Activated CD8-positive, alpha-beta memory T cell treated with anti-CD3 and anti-CD28 coated beads for 36 hours (primary cell): Measurements from ENCODE around the gene IFNE. TPM values are rescaled to one million over a fixed set of nuclear protein-coding genes. Genes with fewer than 3 reads are reported as not detected.
"Not testable (repeated sequence)": the region's sequence is repeated elsewhere in the genome, so short reads cannot be mapped to it uniquely, and the experiment has no call there.

Experiments used
- CTCF ChIA-PET: fragments of 350-600 bp; sonication (Branson Sonifier 250); formaldehyde crosslinking; loops from one replicate; lab custom pipeline; 2021; ENCODE audit warnings: antibody characterized with exemption; lab: Charles Lee
- POLR2A ChIA-PET: fragments of 350-600 bp; sonication (Branson Sonifier 250); formaldehyde crosslinking; loops from one replicate; lab custom pipeline; 2021; ENCODE audit warnings: antibody characterized with exemption; lab: Charles Lee
- total RNA-seq, 2 experiments: library from RNA; stranded (reverse); gene quantifications; one replicate each; pipeline ENCODE4 v1.2.3, GENCODE V29; 2021

Gene IFNE
- total RNA-seq, 2 experiments from 2014 or later: not detected

- ChIA-PET POLR2A (no interaction called here), CTCF (interaction anchor here (0.8 to 1.1 kb wide), 2 partner anchors 29 to 38 kb away, joined by 3 read pairs; no protein-coding TSS in a partner anchor)
Observed at GRCh38 chr9:21504113-21504512, 22.0 kb upstream of the IFNE start.

GRCh38 chr9:21502586-21502985 lies 20.5 kb upstream of the IFNE start:
- CTCF ChIA-PET: no interaction called here
- POLR2A ChIA-PET: no interaction called here

- POLR2A ChIA-PET: interaction anchor here (1.1 kb wide), 1 partner anchor 105 kb away, joined by 4 read pairs; no protein-coding TSS in a partner anchor
- CTCF ChIA-PET: no interaction called here
Observed at GRCh38 chr9:21499912-21500311, 17.8 kb upstream of the IFNE start.

GRCh38 chr9:21491756-21492155 lies 9.6 kb upstream of the IFNE start:
- POLR2A ChIA-PET: no interaction called here
- CTCF ChIA-PET: interaction anchor here (0.6 kb wide), 2 partner anchors 216 to 287 kb away, joined by 3 read pairs; no protein-coding TSS in a partner anchor

- POLR2A ChIA-PET: no interaction called here
- CTCF ChIA-PET: no interaction called here
Observed at GRCh38 chr9:21481470-21482056, 550 bp downstream of the IFNE start.

- ChIA-PET POLR2A (no interaction called here), CTCF (no interaction called here)
Observed at GRCh38 chr9:21479152-21479702, 2.9 kb downstream of the IFNE start.

- POLR2A ChIA-PET: no interaction called here
- CTCF ChIA-PET: no interaction called here
Observed at GRCh38 chr9:21477466-21477865, 4.6 kb downstream of the IFNE start.

GRCh38 chr9:21473236-21473635 lies 8.9 kb downstream of the IFNE start:
- ChIA-PET POLR2A (no interaction called here), CTCF (interaction anchor here (0.6 to 1.3 kb wide), 2 partner anchors 10 to 86 kb away, joined by 3 to 5 read pairs; no protein-coding TSS in a partner anchor)

GRCh38 chr9:21470126-21470525 lies 12.0 kb downstream of the IFNE start:
- ChIA-PET CTCF (no interaction called here), POLR2A (no interaction called here)

GRCh38 chr9:21465859-21466518 lies 16.1 kb downstream of the IFNE start:
- CTCF ChIA-PET: interaction anchor here (0.7 to 1.7 kb wide), 12 partner anchors 35 to 782 kb away, joined by 3 to 11 read pairs (median 3); no protein-coding TSS in a partner anchor
- POLR2A ChIA-PET: no interaction called here

- ChIA-PET CTCF (interaction anchor here (0.7 to 1.7 kb wide), 7 partner anchors 36 to 781 kb away, joined by 3 to 11 read pairs (median 3); no protein-coding TSS in a partner anchor), POLR2A (no interaction called here)
Observed at GRCh38 chr9:21465138-21465537, 17.0 kb downstream of the IFNE start.

- ChIA-PET POLR2A (no interaction called here), CTCF (no interaction called here)
Observed at GRCh38 chr9:21461377-21461776, 20.7 kb downstream of the IFNE start.

- POLR2A ChIA-PET: no interaction called here
- CTCF ChIA-PET: interaction anchor here (0.6 to 1.8 kb wide), 3 partner anchors 135 to 220 kb away, joined by 3 to 12 read pairs (median 3); no protein-coding TSS in a partner anchor
Observed at GRCh38 chr9:21455320-21455719, 26.8 kb downstream of the IFNE start.

GRCh38 chr9:21454149-21454548 lies 28.0 kb downstream of the IFNE start:
- CTCF ChIA-PET: interaction anchor here (1.0 to 1.8 kb wide), 2 partner anchors 134 to 136 kb away, joined by 3 to 12 read pairs; no protein-coding TSS in a partner anchor
- POLR2A ChIA-PET: no interaction called here

GRCh38 chr9:21452681-21453080 lies 29.4 kb downstream of the IFNE start:
- ChIA-PET CTCF (no interaction called here), POLR2A (no interaction called here)

GRCh38 chr9:21450733-21451394 lies 31.2 kb downstream of the IFNE start:
- ChIA-PET CTCF (no interaction called here), POLR2A (no interaction called here)

- POLR2A ChIA-PET: not testable (repeated sequence)
Observed at GRCh38 chr9:21449312-21449711, 32.8 kb downstream of the IFNE start.

GRCh38 chr9:21443849-21444625 lies 38.1 kb downstream of the IFNE start:
- CTCF ChIA-PET: no interaction called here
- POLR2A ChIA-PET: no interaction called here

More at GRCh38 chr9:21449312-21449711, 32.8 kb downstream of the IFNE start:
- CTCF ChIA-PET: not testable (repeated sequence)

GRCh38 chr9:21440139-21440538 lies 42.0 kb downstream of the IFNE start, which contains the start of gene IFNA1:
Gene IFNA1, plus strand, starts transcription at chr9:21440439. Its CDS starts 69 bp downstream, at chr9:21440508.
- CTCF ChIA-PET: no interaction called here

More at GRCh38 chr9:21440139-21440538, 42.0 kb downstream of the IFNE start, which contains the start of gene IFNA1:
- POLR2A ChIA-PET: no interaction called here
